Right renal pelvis (tissue), 4 donors: ENCODE measurements around the gene CLOCK. TPM values are rescaled to one million over a fixed set of nuclear protein-coding genes. Genes with fewer than 3 reads are reported as not detected.

Experiments
- DNase-seq, 4 donors: peaks; one replicate each; pipeline ENCODE4 v3.0.0-alpha.2; 2013; ENCODE audit warnings: low read depth in 4 of 4, low spot score in 3 of 4, missing footprints in 1 of 4
- polyA plus RNA-seq, 4 donors: library from polyadenylated mRNA; unstranded; fragments of 120-200 nt; gene quantifications; one replicate each; pipeline ENCODE4 v1.2.1, GENCODE V29; 2013; ENCODE audit not compliant: insufficient read length in 4 of 4

CLOCK gene
- polyA plus RNA-seq, 4 donors = 17.6 to 24.7 (median 21.6) TPM

DNA sequence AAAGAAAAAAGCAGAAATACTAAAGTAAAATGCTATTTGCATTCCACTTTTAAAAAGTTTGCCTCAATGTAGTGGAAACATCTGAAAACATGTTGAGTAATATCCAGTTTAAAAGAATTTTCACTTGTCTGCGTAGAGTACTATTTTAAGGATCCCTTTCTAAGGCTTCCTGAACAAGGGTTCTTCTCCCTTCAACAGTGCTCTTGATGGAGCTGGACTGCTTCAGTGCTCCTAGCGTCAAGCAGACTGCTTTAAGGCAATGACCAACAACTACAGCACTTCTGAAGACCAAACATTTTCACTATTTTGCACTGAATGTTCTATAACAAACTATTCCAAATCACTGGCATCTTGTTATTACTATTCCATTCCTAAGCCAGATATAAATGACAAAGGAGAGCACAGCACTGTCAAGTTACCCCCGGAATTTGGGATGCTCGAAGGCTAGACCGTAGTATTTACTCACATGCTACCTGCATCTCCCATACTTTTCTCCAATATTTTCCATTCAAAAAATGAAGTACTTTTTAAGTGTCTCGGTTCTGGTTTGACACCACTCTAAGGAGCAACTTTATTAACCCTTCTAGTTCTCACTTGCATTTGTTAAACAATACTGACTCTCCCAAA lies 114.9 kb downstream of the CLOCK start:
- no peak for DNase-seq

DNA sequence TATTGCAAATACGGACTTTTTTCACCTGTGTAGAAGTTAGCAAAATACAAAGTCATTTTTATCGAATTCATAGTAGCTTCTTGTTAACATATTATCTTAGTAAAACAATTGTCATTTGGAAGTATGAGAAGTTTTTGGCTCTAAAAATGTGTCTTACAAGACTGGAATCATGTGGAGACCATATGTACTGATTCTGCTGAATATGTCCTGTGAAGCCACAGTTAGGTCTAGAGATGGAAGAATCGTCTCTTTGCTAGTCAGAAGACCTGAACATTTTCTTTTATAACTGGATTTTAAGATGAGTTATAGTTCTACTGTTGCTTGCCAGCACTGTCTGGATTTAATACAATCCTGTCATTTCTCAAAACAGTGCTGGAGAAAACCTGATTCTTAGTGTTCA lies 121.9 kb downstream of the CLOCK start:
- DNase-seq = no peak

DNA sequence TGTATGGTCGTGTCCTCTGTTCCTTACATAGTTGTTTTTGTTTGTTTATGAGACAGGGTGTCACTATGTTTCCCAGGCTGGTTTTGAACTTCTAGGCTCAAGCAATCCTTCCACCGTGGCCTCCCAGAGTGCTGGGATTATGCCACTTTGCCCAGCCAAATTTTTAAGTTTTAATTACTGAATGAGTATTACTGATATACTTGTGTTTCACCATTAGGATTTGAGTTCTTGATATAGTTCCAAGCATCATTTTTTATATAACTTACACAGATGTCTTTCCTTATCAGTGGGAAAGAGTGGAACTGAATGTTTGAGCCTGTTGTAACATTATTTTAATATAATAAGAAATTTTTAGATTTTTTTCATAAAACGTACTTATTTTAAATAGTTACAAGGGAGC lies 130.5 kb downstream of the CLOCK start:
- no peak for DNase-seq

DNA sequence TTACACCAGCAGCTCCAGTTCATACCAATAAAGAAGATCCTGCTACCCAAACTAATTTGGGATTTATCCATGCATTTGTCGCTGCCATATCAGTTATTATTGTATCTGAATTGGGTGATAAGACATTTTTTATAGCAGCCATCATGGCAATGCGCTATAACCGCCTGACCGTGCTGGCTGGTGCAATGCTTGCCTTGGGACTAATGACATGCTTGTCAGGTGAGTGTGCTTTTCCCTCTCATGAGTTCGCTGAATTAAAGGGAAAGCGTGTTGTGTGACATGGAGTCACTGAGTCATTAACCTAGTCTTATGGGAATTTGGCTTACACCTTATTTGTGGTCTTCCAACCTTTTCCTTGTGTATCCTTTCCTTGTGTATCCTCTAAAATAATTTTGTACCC lies 135.1 kb downstream of the CLOCK start:
- no peak for DNase-seq

DNA sequence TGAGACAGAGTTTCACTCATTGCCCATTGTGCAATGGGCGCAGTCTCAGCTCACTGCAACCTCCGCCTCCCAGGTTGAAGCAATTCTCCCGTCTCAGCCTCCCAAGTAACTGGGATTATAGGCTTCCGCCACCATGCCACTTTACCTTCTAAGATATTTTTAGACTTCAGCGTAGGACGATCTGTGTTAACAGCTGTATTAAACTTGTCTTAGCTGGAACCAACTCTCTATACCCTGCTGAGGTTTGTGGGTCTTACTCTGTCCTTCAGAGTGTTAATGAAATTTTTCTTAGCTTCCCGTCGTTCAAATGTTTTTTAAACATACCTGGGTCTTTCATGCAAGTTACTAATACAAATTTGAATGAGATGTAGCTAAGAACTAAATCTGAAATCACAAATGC lies 136.3 kb downstream of the CLOCK start:
- DNase-seq = no peak

DNA sequence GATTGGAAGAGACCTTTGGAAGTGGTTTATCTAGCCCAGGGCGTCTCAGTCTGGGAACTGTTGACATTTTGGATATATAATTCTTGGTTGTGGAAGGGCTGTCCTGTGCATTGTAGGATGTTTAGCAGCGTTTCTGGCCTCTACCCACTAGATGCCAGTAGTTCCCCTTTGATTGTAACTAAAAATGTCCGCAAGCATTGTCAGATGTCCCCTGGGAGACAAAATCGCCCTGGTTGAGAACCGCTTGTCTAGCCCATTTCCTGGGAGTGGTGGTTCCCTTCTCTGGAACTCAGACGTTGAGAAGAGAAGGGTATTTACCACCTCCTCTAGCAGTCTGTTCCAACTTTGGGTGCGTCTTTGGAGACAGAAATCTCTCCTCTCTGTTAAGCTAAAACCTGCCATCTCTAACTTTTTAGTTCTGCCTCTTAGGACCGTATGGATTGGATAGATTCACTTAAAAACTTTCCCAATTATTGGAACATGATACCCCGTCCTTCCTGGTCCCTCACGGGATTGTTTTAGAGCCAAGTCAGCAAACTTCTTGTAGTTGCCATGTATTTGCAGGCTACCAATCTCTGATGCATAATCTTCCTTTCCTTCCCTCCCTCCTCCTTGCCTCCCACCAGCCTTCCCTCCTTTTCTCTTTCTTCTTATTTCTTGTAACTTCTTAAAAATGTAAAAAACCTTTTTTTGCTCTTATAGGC lies 137.1 kb downstream of the CLOCK start:
- no peak for DNase-seq

DNA sequence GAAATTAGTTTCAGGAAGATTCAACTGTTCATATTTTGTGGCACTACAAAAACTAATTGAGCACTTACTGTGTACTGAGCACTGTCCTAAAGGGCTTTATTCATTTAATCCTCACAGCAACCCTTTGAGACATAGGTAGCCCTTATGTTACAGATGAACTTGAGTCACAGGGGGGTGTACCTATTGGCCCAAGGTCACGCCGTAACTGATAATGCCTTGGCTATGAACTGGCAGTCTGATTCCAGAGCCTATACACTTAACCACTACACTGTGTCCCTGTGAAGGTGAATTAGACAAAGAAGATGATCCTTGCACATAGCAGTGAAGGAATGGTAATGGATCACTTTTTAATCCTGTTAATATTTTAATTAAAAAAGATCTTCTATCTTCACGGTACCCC lies 138.9 kb downstream of the CLOCK start:
- no peak for DNase-seq

DNA sequence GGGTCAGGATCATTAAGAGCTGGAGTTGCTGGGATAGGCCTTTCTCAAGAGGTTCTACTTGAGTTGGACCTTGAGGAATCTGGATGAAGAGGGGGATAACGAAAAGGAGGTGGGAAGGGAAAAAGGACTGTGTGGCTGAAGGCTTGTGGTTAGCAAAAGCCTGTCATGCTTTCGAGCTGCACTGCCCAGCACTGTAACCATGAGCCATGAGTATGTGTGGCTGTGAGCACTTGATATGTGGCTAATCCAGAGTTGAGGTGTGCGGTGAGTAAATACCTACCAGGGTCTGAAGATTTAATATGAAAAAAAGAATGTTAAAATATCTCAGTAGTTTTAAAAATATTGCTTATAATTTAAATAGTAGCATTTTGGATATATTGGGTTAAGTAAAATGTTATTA lies 139.6 kb downstream of the CLOCK start:
- DNase-seq = no peak

DNA sequence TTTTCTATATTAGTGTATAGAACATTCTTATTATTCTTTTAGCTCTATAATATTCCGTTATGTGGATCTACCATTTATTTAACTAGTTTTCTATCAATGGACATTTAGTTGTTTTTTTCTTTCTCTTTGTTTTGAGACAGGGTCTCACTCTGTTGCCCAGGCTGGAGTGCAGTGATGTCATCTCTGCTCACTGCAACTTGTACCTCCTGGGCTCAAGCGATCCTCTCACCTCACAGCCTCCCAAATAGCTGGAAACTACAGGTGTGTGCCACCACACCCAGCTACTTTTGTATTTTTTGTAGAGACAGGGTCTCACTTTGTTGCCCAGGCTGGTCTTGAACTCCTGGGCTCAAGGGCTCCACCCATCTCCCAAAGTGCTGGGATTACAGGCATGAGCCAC lies 140.2 kb downstream of the CLOCK start:
- no peak for DNase-seq

DNA sequence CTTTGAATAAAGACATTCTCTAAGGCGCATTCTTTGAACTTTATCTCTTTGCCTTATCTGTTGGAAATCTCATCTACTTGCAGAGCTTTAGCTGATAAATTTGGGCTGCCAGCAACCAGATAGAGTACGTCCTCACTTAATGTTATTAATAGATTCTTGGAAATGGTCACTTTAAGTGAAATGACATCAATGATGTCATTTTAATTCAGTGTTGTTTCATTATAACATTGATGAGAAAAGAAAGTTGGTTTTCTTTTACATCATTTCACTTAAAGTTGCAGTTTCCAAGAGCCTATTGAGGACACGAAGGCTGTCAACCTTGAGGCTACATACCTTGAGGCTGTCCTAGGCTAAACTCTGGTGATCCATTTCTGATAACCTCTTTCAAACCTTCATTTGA lies 141.6 kb downstream of the CLOCK start:
- no peak for DNase-seq

DNA sequence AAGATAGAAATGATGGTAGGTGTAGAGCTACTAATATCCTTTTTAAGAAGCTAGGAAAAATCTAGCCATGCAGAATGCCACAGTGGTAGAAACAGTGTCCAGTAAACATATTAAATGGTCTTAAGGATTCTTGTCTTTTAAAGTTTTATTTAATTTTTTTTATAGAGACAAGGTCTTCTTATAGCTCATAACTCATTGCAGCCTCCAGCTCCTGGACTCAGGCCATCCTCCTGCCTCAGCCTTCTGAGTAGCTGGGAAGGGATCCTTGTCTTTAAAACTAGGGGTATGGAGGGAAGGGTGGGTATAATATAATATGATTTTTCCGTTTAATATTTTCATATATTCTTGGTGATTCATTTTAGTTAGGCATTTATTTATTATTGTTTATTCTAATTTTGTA lies 147.1 kb downstream of the CLOCK start:
- DNase-seq = no peak

DNA sequence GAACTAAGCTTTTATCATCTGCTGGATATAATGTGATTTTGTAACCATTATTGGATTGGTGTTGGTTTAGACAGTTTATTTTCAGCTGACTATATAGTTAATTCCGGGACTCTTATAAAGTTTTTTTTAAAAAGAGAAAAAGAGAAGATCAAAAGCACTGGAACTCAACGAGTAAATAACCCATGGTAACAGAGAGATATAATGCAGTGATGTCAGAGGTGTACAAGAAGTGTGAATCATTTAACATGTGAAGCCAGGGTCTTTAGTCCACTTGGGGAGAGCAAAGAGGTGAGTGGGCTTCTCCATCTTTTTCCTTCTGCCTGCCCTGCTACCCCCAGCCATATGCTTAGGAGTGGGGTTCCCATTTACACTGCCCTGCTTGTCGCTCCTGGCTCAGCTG lies 147.7 kb downstream of the CLOCK start:
- DNase-seq = no peak

DNA sequence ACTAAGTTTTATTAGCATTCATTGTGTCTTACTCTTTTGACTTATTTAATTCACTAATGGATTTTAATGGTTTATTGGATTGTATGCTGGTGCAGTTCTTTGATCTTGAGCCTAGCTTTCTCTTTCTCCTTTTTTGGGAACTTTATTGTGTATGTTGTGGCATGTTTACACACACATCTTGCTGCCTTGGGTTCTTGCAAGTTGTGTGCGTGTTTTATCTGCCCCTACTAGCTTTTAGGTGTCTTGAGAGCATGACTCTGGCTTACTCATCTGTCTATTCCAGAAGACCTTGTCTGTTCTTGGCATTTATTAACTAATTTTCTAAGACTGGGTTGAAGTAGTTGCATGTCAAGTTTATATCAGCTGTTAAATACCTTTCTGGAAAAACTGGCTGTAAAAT lies 148.2 kb downstream of the CLOCK start:
- no peak for DNase-seq

DNA sequence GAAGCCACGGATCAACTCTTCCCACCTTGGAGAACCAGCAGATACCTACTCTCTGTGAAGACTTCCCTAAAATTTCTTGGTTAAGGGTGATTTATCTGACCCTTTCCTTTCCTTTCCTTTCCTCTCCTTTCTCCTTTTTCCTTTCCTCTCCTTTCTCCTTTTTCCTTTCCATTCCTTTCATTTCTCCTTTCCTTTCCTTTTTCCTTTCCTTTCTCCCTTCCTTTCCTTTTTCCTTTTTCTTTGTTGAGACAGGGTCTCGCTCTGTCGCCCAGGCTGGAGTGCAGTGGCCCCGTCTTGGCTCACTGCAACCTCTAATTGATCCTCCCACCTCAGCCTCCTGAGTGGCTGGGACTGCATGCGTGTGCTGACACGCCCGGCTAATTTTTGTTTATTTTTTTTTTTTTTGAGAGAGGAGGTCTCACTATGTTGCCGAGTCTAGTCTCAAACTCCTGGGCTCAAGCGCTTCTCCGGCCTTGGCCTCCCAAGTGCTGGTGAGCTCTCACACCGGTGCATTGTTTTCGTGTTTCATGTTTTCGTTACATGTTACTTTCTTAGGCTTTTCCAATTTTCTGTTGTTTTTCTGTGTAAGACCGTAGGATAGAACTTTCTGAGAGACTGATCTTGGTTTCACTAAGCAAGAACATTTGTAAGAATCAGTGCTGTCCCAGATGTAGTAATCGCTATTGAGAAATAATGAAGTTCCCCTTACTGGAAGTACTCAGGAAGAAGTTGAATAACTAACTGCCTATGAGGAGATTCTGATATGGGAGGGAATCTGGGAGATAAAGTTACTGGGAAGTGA lies 149.0 kb downstream of the CLOCK start:
- no peak for DNase-seq

DNA sequence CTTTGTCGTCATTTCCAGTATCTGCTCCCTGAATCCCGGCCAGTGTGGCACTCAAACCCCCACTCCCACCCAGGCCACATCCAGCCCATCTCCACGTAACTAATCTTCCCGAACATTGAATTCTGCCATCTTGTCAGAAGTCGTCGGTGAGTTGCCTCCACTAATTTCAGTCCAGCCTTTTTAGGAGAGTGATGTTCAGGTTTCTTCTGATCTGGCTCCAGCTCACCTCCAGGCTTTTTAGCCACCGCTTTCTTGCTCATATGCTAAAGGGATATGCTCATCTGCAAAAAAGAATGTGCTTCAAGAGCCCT lies 149.6 kb downstream of the CLOCK start:
- no peak for DNase-seq

DNA sequence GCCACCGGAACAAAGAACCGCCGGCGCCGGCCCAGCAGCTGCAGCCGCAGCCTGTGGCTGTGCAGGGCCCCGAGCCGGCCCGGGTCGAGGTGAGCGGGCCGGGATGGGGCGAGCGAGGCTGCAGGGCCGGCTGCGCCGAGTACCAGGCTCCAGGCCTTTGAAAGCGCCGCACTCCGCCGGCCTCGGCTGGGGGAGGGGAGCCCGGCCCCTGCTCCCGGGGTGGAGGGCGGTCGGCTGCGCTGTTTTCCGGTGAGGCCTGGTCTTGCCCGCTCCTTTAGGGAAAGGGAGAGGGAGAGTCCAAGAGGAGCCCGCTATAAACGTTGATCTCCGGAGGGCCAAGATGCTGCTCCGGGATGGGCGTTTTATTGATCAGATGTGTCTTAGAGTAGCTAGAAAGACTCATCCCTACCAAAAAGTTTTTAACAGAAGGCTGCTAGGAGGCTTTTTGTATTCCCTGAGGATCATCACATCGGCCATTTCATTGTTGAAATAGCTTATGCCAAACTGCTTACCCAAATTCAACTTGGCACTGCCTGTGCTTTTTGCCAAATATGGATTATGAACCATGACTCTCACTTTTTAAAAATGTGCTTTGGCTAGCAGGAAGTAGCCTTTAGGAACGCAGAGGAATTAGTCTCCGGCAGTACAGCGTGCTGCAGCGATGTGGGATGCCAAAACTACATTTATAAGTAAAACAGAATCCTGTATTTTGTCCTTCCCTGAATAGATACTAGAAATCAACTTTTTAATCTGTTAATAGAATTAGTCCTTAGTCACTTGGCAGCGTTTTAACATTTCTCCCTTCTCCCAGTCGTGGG lies 150.2 kb downstream of the CLOCK start:
- peak in 2 of 4 donors; percentile 40 to 41 for DNase-seq

DNA sequence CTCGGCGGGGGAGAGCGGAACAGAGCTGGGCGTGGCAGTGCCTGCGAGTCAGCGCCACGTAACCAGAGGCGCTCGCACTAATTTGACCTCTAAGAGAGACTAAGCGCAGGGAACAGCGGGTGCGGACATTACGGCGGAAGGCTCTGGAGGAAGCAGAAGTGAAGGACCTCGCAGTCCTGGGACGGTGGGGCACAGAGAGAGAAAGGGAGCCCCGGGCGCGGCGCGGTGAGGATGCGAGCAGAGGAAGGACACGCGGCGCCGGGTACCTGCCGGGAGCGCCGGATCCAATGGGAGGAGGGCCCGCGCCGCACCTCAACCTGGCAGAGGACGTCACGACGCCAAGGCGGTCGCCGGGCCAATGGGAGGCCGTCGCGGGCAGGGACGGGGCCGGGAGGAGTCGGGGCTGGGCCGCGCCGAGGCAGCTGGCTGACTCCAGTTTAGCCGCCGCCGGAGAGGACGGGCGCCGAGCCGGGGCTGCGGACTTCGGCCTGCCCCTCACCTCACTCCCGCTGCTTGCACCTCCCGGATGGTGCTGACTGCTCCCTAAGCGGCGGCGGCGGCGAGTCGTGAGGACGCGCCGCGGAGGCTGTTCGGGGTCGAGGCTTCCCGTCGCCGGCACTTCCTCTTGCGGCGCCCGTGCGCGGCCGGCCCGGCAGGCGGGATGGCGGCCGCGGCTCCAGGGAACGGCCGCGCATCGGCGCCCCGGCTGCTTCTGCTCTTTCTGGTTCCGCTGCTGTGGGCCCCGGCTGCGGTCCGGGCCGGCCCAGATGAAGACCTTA lies 151.0 kb downstream of the CLOCK start, which contains the start of gene TMEM165:
TSS of gene TMEM165 (plus strand) at position 429 of the 779 bp plus-strand sequence. CDS start at position 662, 233 bp downstream.
- peak; percentile 73 to 83 (median 73) for DNase-seq

DNA sequence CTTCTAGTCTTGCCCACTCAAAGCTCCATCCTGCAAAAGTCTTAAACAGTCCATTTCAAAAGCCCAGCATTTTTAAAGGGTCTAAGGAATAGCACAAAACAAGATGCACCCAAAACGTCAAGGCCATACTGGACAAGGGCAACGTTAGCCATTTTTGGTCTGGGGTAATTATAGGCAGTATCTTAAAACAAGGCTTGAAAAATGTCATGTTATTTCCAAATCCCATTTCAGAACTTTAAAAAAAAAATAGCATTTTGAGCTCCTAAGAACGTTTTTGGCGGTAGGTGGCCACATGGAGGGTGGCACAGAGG lies 151.5 kb downstream of the CLOCK start:
- DNase-seq = no peak

DNA sequence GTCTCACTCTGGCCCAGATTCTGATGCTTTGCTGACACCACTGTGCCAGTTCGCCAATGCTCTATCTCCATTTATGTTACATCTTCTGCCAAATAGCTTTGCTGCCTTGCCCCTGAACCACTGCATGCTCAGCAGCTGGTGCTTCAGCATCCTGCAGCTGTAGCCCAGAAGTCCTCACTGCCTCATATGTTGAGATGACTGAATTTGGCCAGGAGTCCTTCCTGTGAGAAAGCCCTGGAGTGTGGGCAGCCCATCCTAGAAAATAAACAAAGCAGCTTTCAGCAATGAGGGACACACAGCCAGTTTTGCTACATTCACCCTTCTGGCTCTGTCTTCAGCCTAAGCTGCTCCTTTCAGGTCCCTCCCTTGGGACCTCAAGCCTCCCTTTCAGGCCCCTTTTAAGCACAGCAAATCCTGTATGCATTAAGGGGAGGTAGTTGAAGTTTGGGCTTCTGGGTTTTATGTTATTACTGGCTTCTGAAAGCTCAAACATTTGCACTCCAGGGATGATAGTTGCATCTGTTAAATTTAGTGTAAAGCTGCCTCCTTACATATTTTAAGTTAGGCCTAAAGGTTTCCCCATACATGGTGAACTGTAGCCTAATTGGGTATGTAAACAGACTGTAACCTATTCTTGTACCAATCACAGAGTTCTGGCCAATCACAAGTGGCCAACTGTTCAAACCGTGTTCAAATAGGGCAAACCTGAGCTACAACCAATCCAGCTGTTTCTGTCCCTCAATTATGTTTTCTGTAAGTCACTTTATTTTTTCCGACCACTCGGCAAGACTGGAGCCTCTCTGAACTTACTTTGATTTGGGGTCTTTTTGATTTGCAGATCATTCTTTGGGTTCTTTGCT lies 153.0 kb downstream of the CLOCK start:
- DNase-seq = no peak
